HK-2 (cell line): Measurements from ENCODE around the gene ABCC4.
A peak's percentile ranks its signal among the peaks of the same experiment; 100 is the strongest.
"Not testable (repeated sequence)": the region's sequence is repeated elsewhere in the genome, so short reads cannot be mapped to it uniquely, and the experiment has no call there.

Source experiments
- DNase-seq: peaks from one replicate; pipeline ENCODE4 v3.0.0-alpha.2; 2018; ENCODE audit not compliant: unreplicated experiment

ABCC4 gene

DNA sequence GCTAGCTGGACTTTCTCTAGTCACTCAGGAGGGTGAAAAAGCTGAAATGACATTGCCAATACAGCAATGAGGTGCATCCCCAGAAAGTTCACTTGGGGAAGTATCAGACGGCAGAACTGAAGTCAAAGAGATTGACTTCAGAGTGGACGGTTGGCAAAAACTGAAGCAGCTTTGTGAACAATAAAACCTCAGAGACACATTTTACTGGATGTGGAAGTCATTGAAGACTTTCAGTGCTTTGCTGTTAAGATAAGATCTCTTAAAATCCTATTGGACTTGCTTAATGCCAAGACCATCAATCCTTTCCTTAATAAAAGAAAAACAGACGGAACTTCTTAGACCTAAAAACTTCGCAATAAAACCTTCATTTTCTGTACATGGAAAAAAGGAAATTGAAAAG, 103.7 kb downstream of the ABCC4 start:
- no peak for DNase-seq

DNA sequence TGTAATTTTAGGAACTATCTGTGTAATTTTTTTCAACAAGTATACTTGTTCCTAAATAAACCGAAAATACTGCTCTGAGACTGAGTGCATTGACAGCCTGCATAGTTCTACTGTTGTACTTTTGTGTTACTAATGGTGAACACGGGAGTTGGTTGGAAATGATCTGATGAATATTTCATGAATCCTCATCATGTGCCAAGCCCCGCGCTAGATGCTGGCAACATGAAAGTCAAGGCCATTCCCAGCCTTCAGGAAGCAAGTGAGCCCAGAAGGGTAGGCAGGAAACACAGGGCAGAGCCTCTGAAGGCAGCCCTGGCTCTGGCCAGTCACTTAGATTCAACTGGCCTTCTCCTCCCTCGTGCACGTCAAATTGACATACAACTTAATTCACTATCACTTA, 106.1 kb downstream of the ABCC4 start:
- no peak for DNase-seq

DNA sequence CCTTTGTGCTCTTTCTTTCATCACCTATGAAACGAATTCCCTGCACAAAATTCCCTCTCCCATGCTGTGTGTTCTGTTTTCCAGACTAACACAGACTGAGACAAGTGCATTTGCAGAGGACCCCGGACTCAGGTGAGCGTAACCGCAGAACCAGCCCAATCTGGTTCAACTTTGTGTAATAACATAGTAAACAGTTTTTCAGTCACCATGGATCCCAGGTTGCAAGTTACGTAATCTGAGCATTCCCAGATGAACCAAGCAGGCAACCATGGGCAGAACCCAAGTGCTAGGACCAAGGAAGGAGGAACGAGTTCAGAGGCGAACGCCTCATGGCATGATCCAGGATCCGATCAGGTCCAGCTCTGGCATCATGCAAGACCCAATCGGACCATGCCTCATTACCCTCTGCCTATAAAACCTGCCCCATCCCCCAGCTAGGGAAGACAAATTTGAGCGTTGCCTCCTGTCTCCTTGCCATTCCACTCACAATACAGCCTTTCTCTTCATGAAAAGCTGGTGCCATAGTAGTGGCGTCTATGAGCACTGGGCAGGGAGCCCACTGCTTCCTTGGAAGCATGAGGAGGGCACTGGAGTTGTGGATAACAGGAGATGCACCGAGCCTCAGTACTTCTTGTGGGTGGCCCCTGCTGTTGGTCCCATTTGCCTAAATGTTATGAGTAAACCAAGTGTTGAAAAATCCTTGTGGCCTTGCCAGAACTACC, 107.6 kb downstream of the ABCC4 start:
- no peak for DNase-seq

DNA sequence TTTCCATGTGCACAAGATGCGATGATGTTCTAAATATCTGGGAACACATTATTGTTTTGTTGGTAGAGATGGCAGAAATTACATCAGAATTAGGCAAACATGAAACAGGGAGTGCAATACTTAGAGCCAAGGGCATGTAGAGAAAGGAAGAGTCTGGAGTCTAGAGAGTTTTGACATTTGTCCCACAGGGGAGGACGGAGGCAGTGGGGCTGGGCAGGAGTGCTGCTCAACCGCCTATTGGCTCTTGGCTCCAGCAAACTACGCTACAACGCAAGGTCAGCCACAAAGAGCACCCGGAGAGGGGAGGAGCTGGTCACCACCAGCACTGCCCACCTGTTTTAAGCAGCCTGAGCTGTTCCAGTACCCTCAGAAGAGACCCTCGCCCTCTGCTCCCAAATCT, 108.3 kb downstream of the ABCC4 start:
- no peak for DNase-seq

DNA sequence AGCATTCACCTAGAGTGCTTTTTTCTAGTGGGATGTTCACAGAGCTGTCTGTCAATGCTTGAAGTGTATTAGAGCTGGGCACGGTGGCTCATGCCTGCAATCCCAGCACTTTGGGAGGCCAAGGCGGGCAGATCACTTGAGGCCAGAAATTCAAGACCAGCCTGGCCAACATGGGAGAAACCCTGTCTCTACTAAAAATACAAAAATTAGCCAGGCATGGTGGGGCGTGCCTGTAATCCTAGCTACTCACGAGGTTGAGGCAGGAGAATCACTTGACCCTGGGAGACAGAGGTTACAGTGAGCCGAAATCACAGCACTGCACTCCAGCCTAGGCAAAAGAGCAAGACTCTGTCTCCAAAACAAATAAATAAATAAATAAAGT, 108.7 kb downstream of the ABCC4 start:
- DNase-seq: not testable (repeated sequence)

DNA sequence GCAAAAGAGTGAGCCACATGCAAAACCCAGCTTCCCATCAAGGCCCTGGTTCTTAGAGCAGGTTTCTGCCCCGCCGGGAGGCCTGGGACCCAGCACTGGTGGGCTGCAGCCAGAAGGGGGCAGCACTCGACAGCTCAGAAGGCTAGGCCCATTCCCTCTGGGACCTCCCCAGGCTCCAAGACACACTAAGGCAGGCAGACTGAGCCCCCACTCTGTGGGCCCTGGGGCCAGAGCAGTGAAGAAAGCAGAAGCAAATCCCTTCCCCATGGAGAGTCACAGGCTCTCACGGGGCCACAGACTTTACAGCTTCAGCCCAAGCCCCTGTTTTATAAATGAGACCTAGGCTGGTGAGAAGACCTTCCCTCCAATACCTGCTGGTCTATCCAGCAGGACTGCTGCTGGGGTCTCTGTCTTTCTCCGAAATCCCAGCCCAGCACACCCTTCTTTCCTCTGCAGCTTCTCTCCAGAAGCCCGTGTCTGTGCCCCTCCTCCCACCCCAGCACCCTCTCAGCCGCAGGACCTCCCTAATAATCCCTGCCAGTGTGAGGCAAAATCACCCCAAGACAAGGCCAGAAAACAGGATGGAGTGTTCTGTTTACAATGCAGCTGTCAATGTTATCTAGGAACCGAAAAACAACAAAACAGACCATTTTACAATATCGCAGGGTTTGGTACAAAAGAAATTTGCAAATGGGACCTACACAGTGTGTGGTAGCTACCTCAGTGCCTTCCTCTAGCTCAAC, 109.3 kb downstream of the ABCC4 start:
- peak; percentile 72 for DNase-seq

DNA sequence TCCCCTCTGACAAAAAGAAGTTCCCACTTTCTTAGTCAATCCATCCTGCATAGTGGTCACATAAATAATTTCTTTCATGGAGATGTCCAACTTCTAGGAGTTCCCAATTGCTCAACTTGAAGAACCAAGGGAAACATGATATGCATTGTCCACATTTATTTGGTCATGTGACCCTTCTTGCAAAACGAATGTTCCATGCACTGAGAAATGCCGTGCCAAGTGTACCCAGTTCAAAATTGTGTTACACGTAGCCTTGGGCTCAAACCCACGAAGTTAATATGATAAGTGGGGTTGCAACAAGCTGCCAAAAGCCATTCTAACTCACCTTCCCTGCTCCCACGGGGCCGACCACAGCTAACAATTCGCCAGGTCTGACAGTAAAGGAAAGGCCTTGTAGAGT, 113.1 kb downstream of the ABCC4 start:
- DNase-seq: no peak

DNA sequence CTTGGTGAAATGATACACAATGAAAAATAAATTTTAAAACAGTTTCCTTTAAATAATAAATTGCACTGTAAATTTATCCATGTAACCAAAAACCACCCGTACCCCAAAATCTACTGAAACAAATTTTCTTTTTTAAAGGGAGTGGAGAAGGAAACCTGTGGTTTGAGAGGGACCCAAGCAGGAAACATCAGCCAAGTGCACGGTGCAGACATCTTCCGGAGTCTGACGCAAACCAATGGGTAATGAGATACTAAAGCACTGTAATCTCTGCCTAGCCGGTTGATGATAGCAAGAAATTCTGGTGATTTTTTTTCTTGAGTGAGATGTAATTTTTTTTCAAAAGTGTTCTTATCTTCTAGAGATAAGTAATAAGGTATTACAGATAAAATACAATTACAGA, 115.4 kb downstream of the ABCC4 start:
- no peak for DNase-seq

DNA sequence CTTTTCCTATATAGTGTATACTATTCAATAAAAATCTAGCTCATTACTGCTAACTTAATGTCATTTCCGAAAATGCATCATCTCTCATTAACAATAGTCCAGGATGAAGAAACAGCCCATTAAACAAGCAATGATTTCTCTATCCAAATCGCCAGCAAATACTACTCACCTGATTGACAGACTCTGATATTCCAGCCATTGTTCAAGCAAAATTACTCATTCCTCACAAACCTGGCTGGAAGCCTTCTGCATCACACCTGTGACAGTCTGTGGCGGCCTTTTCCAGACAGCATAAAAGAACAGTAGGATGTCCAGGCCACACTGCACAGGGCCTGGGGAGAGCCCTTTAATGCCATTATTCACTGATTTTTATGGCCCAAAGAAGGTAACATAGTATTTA, 115.9 kb downstream of the ABCC4 start:
- DNase-seq: no peak

DNA sequence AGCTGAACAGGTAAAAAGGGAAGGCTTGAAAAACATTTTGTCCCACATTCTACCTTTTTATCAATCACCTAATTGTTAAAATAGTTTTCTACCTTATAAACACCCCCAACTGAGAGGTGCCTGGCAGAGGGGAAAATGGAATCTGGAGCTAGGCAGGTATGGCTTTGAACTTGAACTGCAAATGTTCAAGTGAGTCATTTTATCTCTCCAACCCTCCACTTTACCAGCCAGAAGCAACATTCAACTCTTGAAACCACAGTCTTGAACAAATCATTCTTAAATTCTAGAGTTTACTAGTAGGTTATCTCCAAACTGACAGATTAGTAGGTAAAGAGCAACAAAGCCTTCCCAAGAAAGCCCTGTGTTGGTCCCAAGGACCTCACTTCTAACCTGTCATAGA, 116.9 kb downstream of the ABCC4 start:
- no peak for DNase-seq

DNA sequence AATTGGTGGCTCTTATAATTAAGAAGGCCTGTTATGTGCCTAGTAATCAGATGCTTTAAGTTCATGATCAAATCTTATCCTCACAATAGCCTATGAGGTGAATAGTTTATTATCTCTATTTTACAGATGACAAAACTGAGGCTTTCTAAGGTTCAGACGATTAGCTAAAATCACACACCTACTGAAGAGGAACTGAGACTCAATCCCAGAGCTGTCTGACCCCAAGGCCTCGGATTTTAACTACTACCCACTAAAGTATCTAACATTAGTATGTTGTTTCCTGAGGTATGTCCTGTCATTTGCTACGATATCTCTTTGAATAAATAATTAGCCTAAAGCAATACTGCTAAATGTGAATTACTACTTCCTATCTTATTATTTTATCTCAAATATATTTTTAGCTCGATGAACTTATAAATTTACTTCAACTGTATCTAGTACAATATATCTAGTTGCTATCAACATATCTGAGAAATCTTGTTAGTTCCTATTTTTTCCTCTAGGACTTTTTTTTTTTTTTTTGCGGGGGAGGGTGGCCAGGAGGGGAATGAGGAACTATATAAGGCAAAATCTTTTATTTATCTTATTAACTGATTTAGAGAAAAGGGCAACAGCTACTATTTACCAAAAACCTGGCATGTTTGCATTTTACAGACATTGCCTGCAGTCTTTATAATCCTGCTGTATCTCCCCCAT, 118.5 kb downstream of the ABCC4 start:
- DNase-seq: no peak

DNA sequence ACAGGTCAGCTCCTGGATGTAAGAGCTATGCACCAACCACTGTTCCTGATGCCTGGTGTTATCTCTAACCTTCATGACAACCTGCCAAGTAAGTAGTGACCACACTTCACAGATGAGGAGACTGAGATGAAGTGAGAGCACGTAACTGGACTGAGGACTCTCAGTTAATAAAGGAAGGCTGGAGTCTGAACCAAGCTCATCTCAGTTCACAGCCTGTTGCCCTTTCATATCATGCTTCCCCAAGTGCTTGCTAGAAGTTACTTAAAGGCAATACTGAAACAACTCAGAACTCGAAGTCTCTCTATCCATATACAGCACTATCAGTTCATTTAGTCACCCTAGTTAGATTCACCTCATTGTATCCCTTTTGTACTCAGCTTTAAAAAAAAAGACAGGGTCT, 119.7 kb downstream of the ABCC4 start:
- DNase-seq: no peak

DNA sequence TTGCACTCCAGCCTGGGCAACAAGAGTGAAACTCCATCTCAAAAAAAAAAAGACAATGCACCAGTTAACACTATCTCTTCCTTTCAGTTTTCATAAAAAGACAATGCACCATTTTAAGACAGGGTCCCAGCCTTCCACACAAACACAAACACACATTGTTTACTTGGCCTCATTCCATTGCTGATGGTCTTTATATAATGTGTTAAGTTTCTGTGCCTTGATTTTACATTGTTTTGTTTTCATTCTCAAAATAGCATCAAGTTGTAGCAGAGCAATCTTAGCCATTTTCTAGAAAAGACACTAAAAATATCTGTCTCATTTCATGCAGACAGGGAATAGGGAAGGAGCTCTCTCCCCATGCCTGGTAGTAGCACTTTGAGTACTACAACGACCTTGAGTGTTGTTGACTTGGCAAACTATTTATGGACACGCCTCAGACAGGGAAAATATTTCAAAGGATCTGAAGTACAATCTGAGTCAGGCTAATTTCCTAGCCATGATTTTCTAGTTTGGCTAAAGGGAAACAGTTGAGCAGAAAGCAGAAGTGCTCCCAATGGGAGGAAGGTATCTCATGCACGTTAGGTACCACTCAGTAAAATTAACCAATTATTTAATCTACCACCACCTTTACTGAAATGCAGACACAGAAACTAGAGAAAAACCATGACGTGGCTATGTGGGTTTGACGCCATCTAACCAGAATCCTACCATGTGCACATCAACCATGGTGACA, 120.6 kb downstream of the ABCC4 start:
- DNase-seq: no peak

DNA sequence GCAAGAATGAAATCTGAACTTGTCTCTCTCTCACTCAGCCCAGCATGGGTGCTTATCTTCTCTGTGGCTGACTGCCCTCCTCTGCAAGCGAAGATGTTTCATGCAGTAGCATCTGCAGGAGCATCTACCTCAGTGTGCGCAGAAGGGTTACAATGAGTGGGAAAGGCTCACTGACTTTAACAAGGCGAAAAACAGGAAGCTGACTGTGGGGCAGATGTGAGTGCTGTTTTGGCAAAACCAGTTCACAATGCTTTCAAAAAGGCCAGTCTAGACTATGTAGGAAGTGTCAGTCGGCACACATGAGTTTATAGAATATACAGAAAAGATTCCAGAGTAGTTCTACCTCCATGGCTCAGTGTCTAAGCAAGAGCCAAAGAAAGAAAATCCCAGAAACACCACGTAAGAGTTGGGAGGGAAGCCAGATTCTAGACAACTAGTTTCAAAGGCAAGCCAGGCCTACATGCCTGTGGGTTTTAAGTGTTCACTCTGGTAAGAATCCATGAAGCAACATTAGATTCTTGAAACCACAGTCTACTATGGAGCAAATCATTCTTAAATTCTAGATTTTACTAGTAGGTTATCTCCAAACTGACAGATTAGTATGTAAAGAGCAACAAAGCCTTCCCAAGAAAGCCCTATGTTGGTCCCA, 124.5 kb downstream of the ABCC4 start:
- no peak for DNase-seq

DNA sequence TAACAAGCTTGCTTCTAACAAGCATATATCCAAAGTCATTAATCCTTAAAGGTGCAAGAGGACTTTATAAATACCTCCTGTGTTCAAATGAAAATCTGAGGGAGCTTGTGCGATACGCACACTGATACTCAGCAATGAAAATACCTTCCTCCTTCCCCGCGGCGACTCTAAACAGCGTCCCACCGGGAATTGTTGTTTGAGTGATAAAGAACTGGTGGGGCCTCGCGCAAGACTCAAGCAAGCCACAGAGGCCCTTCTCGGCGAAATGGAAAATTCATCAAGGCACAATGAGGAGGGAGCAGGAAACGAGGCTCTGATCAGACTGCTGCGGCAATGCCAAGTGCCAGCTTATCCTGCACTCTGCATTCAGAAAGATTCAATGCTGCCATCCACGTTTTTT, 126.7 kb downstream of the ABCC4 start:
- no peak for DNase-seq

DNA sequence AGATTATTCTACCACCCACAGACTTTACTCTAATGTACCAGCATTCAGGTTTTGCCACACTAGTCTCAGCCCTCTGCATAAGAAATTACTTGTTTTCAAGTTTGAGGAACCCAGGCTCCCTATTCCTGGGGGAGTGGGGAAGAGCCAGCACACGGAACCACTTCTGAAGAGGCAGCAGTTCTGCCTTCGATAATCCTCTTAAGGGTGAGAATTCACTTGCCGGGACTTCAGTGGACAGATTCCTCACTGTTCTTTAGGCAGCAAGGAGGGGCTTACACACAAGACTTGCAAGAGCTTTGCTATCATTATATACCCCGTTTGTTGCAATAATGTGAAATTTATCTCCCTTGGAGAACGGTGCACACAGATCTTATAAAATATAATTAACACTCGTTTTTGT, 133.1 kb downstream of the ABCC4 start:
- no peak for DNase-seq

DNA sequence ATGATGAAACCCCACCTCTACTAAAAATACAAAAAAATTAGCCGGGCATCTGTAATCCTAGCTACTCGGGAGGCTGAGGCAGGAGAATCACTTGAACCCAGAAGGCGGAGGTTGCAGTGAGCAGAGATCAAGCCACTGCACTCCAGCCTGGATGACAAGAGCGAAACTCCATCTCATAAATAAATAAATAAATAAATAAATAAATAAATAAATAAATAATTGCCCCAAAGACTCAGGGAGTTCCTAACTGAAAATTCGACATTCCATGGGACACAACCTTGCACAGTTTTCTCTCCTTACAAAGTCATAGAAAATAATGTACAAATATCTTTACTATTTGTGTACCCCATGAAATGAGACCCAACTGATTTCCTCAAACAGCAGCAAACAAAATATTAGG, 134.2 kb downstream of the ABCC4 start:
- DNase-seq: not testable (repeated sequence)

DNA sequence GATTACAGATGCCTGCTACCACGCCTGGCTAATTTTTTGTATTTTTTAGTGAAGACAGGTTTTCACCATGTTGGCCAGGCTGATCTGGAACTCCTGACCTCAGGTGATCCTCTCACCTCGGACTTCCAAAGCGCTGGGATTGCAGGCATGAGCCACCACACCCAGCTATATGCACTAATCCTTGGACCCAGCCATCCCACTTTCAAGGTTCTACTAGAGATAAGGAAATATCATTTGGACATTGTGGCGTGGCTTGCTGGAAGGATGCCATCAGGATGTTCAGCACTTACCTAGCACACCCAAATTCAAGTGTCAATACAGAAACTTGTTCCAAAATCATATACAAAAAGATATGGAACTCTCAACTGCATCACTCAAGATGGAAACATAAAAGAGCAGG, 136.4 kb downstream of the ABCC4 start:
- no peak for DNase-seq

DNA sequence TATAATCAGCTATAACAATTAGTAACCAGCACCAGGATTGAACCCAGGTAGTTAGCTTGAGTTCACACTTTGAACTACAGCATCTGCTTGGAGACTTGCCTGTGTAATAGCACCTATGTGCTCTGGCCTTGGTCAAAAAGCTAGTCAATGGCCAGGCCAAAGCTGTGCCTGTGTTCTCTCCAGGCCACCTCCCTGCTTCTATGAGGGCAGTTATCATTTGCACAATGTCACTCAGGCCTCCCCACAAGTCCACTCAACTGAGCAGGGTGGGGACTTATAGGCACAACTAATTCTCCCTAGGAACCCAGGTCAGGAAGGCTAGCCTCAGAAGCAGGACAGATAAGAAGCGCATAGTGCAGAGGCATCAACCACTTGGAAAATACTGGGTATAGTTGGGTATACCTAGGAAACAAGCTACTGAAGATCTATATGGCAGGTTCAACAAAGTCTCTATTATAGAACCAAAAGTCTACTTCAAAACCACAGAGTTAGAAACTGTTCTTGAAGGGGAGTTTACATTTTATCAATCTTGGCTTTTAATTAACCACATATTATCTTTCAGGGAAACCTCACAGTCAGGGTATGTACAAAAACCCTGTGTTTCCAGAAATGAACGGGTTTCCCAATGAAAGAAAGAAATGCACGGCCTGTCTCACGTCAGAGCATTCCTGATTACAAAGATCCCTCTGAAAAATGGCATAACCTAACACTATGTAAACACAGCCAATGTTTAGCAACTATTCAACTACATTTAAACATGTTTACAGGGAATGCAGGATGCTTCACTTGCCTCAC, 140.9 kb downstream of the ABCC4 start:
- DNase-seq: no peak

DNA sequence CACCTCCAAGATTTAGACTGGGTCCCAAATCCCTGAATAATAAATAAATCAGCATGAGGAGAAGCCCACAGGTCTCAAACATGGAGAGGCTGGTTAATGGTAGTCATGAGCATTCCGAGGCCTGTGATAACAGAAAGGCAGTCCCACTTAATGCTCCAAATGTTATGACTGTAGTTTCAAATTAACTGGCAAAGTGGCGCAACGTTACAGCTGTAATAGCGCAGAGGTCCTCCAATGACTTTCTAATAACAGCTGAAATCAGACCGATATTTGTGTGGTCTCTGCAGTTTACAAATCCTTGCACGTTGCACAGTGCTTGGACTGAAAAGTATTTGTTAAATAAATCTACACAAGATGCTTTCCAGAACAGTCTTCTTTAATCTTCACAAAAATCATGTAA, 141.8 kb downstream of the ABCC4 start:
- no peak for DNase-seq

DNA sequence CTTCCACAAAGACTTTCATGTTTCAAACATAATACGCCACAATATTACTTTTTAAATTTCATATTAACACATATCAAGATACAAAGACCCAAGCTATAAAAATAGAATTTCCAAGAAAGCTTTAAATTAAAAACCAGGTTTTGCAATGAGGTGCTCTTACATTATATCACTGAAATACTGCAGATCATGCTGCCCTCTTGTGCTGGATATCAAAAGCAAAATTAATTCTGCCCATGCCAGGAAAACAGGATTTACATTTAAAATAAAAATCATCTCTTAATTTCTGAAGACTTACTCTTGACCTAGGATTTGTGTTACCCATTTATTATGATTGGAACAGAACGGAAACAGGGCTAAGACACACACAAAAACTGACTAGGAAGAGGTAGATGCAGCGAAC, 145.0 kb downstream of the ABCC4 start:
- no peak for DNase-seq
